ENCODE measurements around the gene GUCY2C.

GUCY2C gene

DNA sequence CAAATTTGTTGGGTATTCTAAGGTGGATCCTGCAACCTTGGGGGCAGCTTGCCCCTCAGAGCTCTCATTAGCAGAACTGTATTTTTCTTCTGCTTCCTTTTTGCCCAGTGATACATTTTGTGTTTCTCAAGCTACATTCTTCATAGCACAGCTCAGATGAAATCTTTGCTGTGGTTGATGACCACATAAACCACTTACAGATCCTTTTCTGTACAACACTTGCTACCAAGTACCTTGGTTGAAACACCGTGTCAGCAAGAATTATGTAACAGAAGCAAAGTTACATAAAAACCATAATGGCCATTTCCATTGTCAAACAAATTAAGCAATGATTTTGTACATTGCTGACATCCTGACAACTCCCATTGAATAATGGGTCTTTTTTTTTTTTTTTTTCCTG is 119.1 kb downstream of the GUCY2C start:
- Histone ChIP-seq H3K27me3 (replicated peaks; ENCODE audit: control insufficient read depth, insufficient read depth, low read length) (no peaks in the 10 kb centered on the region), H3K36me3 (ENCODE audit: control insufficient read depth, insufficient read depth, low read length) (no peaks in the 10 kb centered on the region), H3K4me3 (replicated peaks; ENCODE audit: low read depth, low read length) (no peak overlapping the region)
- no peak for DNase-seq (ENCODE audit: extremely low read depth, insufficient read length)
- no peak for TF ChIP-seq CTCF (IDR thresholded peaks at IDR 0.05; ENCODE audit: insufficient read depth, low read length, poor library complexity, severe bottlenecking)

GRCh38 chr12:14576896-14577295 is 119.5 kb downstream of the GUCY2C start:
- no peak for TF ChIP-seq CTCF (IDR thresholded peaks at IDR 0.05; ENCODE audit: insufficient read depth, low read length, poor library complexity, severe bottlenecking)
- no peaks in the 10 kb centered on the region for H3K36me3 ChIP-seq (ENCODE audit: control insufficient read depth, insufficient read depth, low read length)
- no peak for DNase-seq (ENCODE audit: extremely low read depth, insufficient read length)
- no peak overlapping the region for H3K4me3 ChIP-seq (replicated peaks; ENCODE audit: low read depth, low read length)
- H3K27me3 ChIP-seq (replicated peaks; ENCODE audit: control insufficient read depth, insufficient read depth, low read length), result no peaks in the 10 kb centered on the region

DNA sequence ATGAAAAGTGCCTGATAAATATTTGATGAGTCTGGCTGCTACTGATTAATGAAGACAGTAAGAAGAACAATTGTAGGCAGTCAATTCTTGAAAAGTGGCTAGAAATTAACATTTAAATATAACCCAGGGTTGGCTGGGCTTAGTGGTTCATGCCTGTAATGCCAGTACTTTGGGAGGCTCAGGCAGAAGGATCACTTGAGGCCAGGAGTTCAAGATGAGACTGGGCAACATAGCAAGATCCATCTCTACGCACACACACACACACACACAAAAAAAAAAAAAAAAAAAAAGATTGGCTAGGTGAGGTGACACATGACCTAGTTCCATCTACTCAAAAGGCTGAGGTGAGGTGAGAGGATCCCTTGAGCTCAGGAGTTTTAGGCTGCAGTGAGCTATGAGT is 120.8 kb downstream of the GUCY2C start:
- DNase-seq (ENCODE audit: extremely low read depth, insufficient read length), result no peak
- no peak for TF ChIP-seq CTCF (IDR thresholded peaks at IDR 0.05; ENCODE audit: insufficient read depth, low read length, poor library complexity, severe bottlenecking)
- H3K36me3 ChIP-seq (ENCODE audit: control insufficient read depth, insufficient read depth, low read length), result no peaks in the 10 kb centered on the region
- H3K27me3 ChIP-seq (replicated peaks; ENCODE audit: control insufficient read depth, insufficient read depth, low read length), result no peaks in the 10 kb centered on the region
- no peak overlapping the region for H3K4me3 ChIP-seq (replicated peaks; ENCODE audit: low read depth, low read length)

- DNase-seq (ENCODE audit: extremely low read depth, insufficient read length), result no peak
- H3K4me3 ChIP-seq (replicated peaks; ENCODE audit: low read depth, low read length), result no peak overlapping the region
- no peak for TF ChIP-seq CTCF (IDR thresholded peaks at IDR 0.05; ENCODE audit: insufficient read depth, low read length, poor library complexity, severe bottlenecking)
Observed at GRCh38 chr12:14573118-14573517, 123.3 kb downstream of the GUCY2C start.

DNA sequence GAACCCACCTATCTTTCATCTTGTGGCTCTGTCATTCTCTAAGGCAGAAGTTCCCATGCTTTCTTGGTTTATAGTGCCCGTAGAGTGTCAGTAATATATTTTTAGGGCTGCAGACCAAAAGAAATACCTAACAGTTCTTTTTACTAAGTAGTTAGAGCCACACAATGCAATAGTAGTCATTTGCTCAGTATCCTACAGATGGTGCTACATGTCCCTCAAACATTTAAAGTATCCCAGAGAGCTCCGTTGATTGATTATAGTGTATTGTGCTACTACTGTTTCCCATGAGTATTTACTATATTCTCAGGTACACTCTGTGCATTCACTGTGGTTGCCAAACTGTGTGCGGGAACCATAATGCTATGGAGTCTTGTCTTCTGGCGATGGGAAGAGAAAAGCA is 124.0 kb downstream of the GUCY2C start:
- TF ChIP-seq CTCF (IDR thresholded peaks at IDR 0.05; ENCODE audit: insufficient read depth, low read length, poor library complexity, severe bottlenecking), result no peak
- DNase-seq (ENCODE audit: extremely low read depth, insufficient read length), result no peak
- H3K4me3 ChIP-seq (replicated peaks; ENCODE audit: low read depth, low read length), result no peak overlapping the region
- no peaks in the 10 kb centered on the region for H3K36me3 ChIP-seq (ENCODE audit: control insufficient read depth, insufficient read depth, low read length)
- no peaks in the 10 kb centered on the region for H3K27me3 ChIP-seq (replicated peaks; ENCODE audit: control insufficient read depth, insufficient read depth, low read length)

More at GRCh38 chr12:14573118-14573517, 123.3 kb downstream of the GUCY2C start:
- H3K36me3 ChIP-seq (ENCODE audit: control insufficient read depth, insufficient read depth, low read length), result no peaks in the 10 kb centered on the region
- no peaks in the 10 kb centered on the region for H3K27me3 ChIP-seq (replicated peaks; ENCODE audit: control insufficient read depth, insufficient read depth, low read length)

DNA sequence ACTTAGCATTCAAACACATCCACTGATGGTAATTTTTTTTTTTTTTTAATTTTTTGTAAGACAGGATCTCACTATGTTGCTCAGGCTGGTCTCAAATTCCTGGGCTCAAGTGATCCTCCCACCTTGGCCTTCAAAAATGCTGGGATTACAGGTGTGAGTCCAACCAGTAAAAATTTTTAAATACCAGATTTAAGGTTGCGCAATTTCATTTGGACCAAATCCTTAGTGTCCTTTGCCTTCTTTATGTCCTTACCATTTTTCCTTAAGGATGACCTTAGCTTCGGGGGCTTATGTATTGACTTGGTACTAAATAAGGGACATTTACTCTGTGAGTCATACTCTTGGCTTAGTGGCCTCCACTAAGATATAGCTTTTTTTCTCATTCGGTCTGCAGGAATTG is 124.6 kb downstream of the GUCY2C start:
- H3K4me3 ChIP-seq (replicated peaks; ENCODE audit: low read depth, low read length), result no peak overlapping the region
- no peak for TF ChIP-seq CTCF (IDR thresholded peaks at IDR 0.05; ENCODE audit: insufficient read depth, low read length, poor library complexity, severe bottlenecking)
- no peak for DNase-seq (ENCODE audit: extremely low read depth, insufficient read length)

More for the DNA sequence above, 124.6 kb downstream of the GUCY2C start:
- Histone ChIP-seq H3K36me3 (ENCODE audit: control insufficient read depth, insufficient read depth, low read length) (no peaks in the 10 kb centered on the region), H3K27me3 (replicated peaks; ENCODE audit: control insufficient read depth, insufficient read depth, low read length) (no peaks in the 10 kb centered on the region; the same call in 1 of the 2 replicates)

Data from GM06990 (cell line).